ENCODE results near the gene AP2A1. TPM values are rescaled to one million over a fixed set of nuclear protein-coding genes. Genes with fewer than 3 reads are reported as not detected.

Gene AP2A1
- total RNA-seq, 1 donor from 2014 or later, result 65.5 TPM

- intact Hi-C loops (cut with micrococcal nuclease), result no loop called here
- TF ChIP-seq, protein P1, sequence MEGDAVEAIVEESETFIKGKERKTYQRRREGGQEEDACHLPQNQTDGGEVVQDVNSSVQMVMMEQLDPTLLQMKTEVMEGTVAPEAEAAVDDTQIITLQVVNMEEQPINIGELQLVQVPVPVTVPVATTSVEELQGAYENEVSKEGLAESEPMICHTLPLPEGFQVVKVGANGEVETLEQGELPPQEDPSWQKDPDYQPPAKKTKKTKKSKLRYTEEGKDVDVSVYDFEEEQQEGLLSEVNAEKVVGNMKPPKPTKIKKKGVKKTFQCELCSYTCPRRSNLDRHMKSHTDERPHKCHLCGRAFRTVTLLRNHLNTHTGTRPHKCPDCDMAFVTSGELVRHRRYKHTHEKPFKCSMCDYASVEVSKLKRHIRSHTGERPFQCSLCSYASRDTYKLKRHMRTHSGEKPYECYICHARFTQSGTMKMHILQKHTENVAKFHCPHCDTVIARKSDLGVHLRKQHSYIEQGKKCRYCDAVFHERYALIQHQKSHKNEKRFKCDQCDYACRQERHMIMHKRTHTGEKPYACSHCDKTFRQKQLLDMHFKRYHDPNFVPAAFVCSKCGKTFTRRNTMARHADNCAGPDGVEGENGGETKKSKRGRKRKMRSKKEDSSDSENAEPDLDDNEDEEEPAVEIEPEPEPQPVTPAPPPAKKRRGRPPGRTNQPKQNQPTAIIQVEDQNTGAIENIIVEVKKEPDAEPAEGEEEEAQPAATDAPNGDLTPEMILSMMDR (IDR thresholded peaks at IDR 0.05; ENCODE audit: borderline replicate concordance), result no peak
- DNase-seq, result peak; percentile 100
- no peaks in the 10 kb centered on the region for H3K9me3 ChIP-seq (replicated peaks)
- peaks cover 51% of the 10 kb centered on the region for H3K4me1 ChIP-seq
- H3K27ac ChIP-seq (replicated peaks), result peak overlapping the region; percentile 99
- H3K36me3 ChIP-seq, result no peaks in the 10 kb centered on the region
- peak overlapping the region; percentile 92 for H3K4me3 ChIP-seq
- no peaks in the 10 kb centered on the region for H3K27me3 ChIP-seq (ENCODE audit: low read depth)
Measured at GRCh38 chr19:49766007-49766929, 533 bp upstream of the AP2A1 start.

DNA sequence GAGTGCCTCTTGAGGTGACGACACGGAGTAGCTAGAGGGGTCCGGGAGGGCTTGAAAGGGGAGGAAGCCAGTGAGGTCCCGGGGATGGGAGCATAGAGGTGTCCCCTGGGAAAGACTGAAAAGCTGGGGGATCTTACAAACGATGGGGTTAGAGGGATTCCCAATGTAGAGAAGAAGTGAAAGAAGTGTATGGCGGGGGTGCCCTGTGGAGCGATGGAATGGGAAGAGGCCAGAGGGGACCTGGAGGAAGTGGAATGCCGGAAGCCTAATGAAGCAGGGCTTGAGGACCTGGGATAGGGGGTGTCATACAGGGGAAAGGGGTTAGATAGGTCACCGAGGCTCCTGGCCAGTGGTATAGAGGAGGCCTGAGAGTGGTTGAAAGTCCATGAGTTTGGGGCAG lies 580 bp downstream of the AP2A1 start:
- DNase-seq, result no peak
- intact Hi-C loops (cut with micrococcal nuclease), result no loop called here
- TF ChIP-seq, protein P1 (IDR thresholded peaks at IDR 0.05; ENCODE audit: borderline replicate concordance), result no peak
- H3K4me1 ChIP-seq, result peaks cover 48% of the 10 kb centered on the region
- peaks cover 5% of the 10 kb centered on the region for H3K36me3 ChIP-seq
- H3K9me3 ChIP-seq (replicated peaks), result no peaks in the 10 kb centered on the region
- H3K27ac ChIP-seq (replicated peaks), result peak overlapping the region; percentile 87
- H3K4me3 ChIP-seq, result peak overlapping the region; percentile 92
- H3K27me3 ChIP-seq (ENCODE audit: low read depth), result no peaks in the 10 kb centered on the region

DNA sequence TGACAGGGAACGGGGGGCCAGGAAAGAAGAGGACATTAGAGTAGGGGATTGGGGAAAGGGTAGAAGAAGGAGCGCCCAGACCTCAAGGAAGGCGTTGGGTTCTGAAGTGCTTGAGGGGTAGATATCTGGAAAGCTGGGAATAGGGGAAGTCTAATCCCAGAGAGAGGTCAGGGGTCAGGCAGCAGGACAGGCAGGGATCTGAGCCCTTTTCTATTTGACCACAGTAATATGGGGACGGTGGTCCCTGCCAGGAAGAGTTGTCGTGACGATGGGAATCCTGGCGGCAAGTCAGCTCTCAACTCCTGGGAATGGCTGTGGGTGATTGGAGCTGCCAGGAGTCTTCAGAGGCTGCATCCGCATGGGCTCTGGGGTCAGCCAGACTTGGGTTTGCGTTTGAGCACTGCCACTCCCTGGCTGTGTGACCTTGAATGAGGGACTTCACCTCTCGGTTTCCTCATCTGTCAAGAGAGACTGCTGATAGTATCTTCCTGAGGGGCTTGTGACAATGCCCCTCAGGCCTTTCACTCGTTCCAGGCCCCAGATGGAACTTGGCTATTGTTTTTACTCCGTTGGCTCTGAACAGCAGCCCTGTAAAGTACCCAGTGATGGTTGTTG lies 1.3 kb downstream of the AP2A1 start:
- DNase-seq, result no peak
- peak overlapping the region; percentile 92 for H3K4me3 ChIP-seq
- H3K9me3 ChIP-seq (replicated peaks), result no peaks in the 10 kb centered on the region
- TF ChIP-seq, protein P1 (IDR thresholded peaks at IDR 0.05; ENCODE audit: borderline replicate concordance), result no peak
- H3K27ac ChIP-seq (replicated peaks), result peak overlapping the region; percentile 87
- intact Hi-C loops (cut with micrococcal nuclease), result no loop called here
- peaks cover 50% of the 10 kb centered on the region for H3K4me1 ChIP-seq
- H3K27me3 ChIP-seq (ENCODE audit: low read depth), result no peaks in the 10 kb centered on the region
- peaks cover 5% of the 10 kb centered on the region for H3K36me3 ChIP-seq

DNA sequence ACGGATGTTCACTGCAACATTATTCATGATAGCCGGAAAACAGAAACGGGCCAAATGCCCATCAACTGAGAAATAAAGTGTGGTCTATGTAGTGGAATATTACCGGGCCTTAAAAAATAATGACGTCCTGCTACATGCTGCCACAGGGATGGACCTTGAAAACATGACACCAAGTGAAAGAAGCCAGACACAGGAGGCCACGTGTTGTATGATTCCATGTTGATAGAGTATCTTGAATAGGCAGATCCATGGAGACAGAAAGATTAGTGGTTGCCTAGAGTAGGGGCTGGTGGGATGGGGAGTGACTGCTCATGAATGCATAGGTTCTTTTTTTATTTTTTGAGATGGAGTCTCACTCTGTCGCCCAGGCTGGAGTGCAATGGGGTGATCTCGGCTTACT lies 3.7 kb downstream of the AP2A1 start:
- Histone ChIP-seq H3K27ac (replicated peaks) (no peak overlapping the region), H3K4me1 (peaks cover 48% of the 10 kb centered on the region), H3K27me3 (ENCODE audit: low read depth) (no peaks in the 10 kb centered on the region), H3K36me3 (peaks cover 6% of the 10 kb centered on the region), H3K9me3 (replicated peaks) (no peaks in the 10 kb centered on the region), H3K4me3 (no peak overlapping the region)
- no peak for DNase-seq
- TF ChIP-seq, protein P1 (IDR thresholded peaks at IDR 0.05; ENCODE audit: borderline replicate concordance), result no peak
- intact Hi-C loops (cut with micrococcal nuclease), result no loop called here

- intact Hi-C loops (cut with micrococcal nuclease), result no loop called here
- peaks cover 42% of the 10 kb centered on the region for H3K4me1 ChIP-seq
Measured at GRCh38 chr19:49771674-49772139, 4.9 kb downstream of the AP2A1 start.

More at GRCh38 chr19:49771674-49772139, 4.9 kb downstream of the AP2A1 start:
- TF ChIP-seq, protein P1 (IDR thresholded peaks at IDR 0.05; ENCODE audit: borderline replicate concordance), result no peak
- Histone ChIP-seq H3K4me3 (no peak overlapping the region), H3K9me3 (replicated peaks) (no peaks in the 10 kb centered on the region), H3K36me3 (peaks cover 14% of the 10 kb centered on the region), H3K27me3 (ENCODE audit: low read depth) (no peaks in the 10 kb centered on the region), H3K27ac (replicated peaks) (no peak overlapping the region)
- no peak for DNase-seq

Measured in left ventricle myocardium inferior (tissue), 1 donor.